GM18870 (cell line): ENCODE data around the gene UNC13C.
A peak's percentile ranks its signal among the peaks of the same experiment; 100 is the strongest.

Experiments
- ATAC-seq: cut with Tn5 transposase; IDR thresholded peaks from one replicate; pipeline ENCODE4 v1.9.1; 2021; ENCODE audit warnings: moderate library complexity; ENCODE audit not compliant: unreplicated experiment

The UNC13C gene

DNA sequence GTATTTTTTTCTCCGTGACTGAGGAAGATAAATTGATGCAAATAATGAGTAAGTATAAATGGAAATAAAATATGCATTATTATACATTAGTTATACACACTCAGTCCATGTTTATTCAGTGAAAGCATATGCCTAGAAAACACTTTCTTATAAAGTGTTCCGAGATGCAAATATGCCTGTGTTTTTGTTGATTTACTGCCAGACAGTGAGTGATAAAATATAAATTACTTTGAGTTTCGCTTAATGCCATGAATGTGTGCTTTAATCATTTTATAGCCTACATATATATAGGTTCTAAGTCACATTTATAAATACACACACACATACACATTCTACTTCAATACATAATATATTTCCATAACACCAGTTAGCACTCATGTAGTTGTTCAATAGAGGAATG is 569.2 kb downstream of the UNC13C start:
- no peak for ATAC-seq

DNA sequence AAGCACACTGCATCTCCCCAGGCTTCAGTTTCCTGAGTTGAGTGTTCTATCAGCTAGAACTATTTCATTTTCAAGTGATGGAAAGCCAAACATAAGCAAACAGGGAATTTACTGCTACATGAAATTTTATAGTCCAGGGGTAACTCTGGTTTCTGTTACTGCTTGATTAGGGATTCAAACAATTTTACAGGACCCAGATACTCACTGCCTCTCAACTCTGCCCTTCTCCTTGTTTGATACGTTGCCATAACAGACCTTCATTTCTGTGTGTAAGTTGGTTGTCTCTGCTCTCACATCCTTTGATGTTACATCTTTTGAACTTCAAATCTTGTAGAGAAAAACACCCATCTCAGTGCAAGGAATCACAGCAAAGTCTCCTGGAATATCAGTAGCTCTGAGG is 572.7 kb downstream of the UNC13C start:
- no peak for ATAC-seq

DNA sequence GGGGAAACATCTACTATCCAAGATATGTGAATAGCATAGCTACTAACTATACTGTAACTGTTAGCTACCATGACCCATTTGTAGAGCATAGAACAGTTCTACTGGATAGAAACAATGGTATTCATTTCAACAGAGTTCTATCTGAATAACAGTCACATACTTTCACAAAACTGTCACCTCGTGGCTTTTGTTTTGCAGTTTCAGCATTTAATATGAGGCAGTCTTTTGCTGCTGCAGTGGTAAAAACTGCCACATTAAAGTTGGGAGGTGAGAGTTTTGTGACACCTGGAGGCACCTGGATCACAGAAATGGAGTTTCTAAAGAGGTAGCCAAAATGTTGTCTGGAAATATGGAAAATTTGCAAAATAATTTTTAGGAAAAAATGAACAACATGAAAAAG is 578.0 kb downstream of the UNC13C start:
- no peak for ATAC-seq

DNA sequence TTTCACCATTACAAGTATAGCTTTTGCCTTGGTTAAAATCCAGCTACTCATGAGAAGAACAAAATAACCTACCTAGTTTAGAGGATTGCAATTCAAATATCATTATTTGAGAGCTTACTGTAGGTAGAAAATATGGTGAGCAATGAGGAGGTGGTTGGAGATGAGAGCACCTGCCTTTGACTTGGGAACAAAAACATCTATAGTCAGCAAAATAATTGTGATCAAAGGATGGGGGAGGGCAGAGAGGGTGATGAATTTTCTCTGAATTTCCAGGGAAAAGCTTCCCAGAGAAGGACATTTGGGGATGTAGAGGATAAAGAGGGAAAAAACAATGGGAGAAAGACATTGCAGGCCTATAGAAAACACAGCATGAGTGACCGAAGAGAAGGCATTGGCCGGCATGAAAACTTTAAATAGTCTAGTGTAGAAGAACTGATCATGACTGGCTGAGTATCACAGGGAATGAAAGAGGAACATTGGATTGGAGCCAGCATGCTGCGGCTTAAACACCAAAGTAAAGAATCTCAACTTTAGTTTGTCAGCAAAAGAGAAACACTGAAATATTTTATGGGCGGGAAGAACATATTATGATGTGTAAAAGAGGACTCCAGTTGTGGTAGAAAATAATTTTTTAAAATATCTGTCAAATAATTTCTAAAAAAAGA is 581.3 kb downstream of the UNC13C start:
- ATAC-seq = no peak

DNA sequence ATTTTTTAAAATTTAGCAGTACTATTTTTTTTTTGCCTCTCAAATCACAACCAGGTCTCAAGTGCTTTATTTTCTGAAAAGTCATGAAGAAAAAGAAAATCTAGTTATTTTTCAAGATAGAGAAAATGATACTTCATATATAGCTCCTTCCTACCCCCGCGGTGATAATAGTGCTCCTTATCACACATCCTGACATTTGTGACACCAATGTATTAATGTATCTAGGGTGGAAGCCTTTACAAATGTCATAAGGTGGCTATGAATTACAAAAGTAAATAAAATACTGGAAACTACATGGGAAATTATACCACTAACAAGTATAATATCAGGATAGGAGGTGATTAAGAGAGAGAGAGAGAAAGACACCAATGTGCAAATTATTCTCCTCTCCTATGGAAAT is 582.2 kb downstream of the UNC13C start:
- no peak for ATAC-seq

DNA sequence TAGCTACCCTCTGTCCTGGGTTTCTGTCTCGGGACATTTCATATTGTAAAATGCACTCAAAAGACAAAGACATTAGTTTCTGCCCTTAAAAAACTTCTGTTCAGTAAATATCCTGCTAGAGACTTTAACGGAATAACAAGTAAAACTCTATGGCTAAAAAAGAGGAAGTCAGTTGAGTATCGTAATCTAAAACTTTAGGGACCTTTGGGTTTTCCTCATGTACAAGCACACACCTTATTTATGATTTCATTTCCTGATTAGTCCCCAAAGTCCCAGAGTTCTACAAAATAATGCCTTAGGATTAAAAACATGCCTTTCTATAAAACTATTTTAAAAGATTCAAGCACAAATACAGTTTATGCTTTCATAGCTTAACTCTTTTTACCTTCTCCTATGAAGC is 585.9 kb downstream of the UNC13C start:
- ATAC-seq = no peak

DNA sequence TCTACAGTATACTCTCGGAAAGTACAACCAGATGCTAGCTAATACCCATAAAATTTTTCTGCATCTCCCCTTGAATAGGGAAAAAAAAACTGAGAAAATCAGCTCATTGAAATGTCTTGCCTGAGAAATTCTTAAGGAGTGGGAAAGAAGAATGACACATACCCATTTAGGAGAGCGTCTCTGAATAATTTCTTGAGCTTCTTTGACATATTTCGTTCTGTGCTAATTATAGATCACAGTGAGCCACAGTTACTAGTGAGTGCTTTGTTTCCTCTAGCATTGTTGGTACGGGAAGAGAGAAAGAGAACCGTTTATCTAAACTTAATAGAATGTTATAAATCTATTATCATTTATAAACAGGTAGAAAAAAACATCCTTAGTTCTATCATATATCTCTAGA is 588.4 kb downstream of the UNC13C start:
- no peak for ATAC-seq

DNA sequence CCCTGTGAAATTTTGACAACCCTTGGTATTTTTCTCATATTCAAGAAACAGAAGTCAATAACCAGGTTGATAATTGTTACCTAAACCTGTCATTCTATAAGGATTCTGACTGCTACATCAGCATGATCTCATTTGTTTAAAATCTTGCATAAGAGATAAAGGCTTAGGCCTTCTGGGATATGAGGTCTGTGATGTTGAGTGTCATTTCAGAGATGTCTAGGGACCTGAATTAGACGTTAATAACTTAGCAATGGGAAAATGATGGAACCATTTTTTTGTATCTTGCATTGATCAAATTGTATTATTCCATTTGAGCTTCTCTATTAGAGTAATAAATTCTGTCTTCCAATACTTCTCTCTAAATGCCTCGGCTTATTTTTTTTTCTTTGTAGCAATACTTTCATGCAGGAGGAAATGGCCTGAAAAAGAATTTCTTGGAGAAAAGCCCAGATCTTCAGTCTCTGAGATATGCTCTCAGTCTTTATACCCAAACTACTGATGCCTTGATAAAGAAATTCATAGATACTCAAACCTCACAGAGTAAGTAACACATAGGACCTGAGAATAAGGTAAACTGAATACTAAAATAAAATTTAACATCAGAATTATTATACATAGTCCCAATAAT is 589.3 kb downstream of the UNC13C start:
- ATAC-seq = no peak

DNA sequence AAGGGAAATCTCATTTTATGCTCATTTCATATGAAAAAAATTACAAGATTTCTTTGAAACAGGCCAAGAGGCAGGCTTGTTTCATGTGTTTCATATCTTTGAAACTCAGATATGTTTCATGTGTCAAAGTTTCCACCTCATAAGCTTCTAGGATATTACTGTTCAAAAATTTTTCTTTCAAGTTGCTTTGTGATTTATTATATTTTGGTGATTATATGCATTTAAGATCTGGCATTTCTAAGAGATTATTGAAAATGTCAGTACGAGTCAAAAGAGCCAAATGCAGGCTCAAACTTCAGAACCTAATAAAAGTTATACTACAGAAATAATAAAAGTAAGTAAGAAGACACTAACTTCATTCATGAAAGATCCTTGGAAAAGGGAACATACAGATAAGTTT is 590.1 kb downstream of the UNC13C start:
- no peak for ATAC-seq

DNA sequence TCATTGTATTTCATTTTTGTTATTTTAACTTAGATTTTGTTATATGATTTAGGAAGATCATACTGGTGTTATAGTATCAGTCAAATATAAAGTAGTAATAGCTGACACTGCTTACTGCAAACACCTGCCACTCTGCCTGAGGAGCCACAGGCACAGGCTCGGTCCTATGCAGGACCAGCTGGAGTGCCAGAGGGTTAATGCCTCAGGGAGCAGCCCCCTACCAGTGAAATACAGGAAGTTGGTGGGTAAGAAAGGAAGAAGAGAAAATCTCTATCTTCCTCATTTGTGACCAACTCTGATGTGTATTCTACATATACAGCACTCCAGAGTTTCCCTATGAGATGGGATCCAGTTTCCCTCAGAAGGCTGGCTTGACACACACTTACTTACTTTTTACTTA is 593.3 kb downstream of the UNC13C start:
- no peak for ATAC-seq

DNA sequence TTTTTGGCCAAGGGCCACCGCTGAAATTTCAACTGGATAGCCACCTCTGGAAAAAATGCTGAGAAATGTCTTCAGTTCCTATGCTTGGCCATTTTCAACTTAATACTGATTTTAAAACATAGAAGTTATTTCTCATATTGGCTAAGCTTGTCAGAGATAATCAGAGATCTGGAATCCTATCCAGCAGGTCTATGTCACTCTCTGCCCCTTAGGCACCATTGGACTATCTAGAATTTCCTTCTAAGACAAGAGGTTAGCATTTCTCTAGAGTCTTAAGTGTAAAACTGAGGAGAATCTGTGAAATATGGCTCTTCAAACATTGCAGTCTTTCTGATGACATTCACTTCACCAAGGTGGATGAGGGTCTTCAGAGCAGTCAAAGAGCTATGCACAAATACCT is 597.3 kb downstream of the UNC13C start:
- ATAC-seq = no peak

DNA sequence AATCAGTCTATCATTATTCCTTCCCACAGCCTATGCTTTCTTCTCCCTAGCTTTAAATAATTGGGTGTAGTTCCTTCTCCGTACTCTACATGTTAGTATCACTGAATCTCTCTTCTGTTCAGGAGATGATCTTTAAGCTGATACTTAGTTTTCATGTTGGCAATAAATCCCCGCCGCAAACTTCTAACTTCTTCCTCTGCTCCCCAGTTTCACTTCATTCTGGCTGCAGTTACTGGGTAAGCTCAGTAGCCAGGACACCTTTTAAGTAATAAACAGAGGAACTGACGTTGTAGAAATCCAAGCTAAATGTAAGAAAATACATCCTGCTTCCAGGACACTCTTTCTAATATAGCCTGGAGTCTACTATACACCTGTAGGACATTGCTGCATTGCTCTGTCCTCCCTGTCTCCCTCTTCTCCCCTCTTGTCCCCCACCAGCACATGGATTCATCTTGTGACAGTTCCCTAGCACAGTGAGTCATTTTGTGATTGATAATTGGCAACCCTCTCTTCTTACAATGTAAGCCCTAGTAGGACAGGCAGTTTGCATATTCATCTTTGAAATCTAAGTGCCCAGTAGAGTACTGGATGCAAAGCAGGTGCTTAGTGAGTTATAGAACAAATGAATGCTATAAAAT is 598.2 kb downstream of the UNC13C start:
- no peak for ATAC-seq

DNA sequence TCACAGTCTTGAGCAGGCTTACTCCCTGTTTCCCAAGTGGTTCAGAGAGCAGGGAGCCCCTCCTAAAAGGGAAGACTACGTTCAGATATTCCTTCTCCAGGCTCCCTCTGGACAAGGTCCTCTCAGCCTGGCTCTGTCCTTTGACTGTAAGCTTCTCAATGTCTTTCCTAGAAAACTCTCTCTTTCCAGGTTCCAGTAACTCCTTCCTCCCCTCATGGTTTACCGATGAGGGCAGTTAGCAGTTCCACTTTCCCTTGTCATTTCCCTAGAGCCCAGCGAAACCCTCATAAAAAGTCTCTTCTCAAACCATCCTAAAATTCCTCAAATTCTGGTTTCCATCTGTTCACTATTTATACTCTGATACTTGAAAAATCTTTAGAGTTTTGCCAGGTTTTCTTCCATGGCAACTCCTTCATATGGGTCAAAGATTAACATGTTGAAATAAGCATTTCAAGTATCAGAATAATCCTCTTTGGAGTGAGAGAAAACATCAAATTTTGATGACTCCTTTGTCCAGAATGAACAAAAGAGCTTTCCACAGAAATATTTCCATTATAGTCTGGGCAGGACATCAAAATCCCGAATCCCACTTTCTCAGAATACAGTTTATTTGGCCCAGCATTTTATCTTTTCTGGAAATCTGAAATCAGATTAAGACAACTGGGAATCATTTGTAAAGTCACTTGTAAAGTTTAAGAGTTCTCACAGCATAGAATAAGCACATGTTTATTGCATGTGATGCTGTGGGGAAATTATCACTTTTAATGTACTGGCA is 599.4 kb downstream of the UNC13C start:
- no peak for ATAC-seq

DNA sequence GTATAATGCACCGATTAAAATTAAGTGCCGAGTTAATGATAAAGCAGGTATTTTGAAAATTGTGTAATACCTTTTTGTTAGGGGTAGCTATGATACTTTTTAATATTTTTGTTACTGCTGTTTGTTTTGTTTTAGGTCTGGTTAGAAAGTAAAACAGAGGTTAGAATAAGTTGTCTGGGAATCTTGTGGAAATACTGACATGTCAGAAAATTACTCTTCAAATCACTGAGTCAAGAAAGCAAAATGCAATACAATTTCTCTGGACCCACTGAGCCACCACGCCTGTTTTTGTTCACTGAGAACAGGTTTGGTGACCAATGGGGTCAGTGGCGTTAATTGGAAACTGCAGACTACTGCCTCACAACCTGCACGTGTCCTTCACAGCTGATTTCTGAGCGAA is 601.6 kb downstream of the UNC13C start:
- no peak for ATAC-seq

DNA sequence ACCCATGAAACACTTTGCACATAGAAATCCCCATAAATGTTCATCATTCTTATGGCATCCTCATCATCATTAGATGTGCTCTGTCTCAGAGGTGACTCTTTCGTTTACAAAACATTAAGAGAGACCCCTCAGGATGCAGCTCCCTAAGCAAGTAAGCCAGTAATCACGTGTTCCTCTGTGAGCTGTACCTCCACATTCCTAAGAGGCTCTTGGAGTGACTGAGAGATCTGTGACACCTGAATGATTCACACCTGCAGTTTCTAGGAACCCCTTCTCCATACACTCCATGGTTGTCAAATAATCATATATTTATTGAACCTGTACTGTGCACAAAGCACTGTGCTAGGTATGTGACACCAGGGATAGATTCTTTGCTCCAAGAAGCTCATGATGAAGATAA is 602.4 kb downstream of the UNC13C start:
- ATAC-seq = no peak

DNA sequence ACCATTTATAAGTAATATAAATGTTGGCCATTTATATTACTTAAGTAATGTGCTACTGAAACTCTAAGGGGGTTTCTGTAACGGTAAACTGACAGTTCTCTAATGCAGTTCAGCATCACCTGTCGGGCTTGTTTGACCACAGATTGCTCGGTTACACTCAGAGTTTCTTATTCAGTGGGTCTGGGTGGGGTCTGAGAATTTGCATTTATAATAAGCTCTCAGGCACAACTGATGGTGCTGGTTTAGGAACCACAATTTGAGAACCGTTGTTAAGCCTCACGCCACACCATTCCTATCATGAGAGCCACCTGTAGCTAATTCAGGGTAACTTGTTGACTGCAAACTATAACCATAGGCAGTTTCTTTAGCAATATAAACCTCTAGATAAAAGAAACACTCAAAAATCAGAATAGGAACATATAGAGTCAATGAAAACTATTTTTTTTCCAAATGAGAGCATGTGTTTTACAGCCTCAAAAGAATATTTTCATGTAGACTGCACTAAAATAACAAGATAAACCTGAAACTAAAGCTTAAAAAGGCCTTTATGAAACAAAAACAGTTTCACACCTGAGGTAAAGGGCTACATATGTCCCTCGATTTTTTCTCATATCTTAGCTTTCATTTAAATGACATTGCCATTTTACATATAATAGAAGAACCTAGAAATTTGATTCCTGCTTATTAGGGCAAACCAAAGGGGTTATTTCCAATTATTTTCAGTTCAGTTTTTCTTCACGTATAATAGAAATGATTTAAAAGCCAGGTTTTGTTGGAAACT is 604.8 kb downstream of the UNC13C start:
- ATAC-seq = peak; percentile 73

DNA sequence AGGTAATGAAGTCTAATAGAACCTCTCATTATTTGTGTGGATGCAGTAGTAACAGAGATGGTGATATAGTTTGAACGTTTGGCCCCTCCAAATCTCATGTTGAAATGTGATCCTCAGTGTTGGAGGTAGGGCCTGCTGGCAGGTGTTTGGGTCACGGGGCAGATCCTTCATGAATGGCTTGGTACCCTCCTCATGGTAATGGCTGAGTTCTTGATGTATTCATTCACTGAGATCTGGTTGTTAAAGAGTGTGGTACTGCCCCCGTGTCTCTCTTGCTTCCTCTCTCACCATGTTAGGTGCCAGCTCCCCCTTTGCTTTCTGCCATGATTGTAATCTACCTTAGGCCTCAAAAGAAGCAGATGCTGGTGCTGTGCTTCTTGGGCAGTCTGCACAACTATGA is 606.8 kb downstream of the UNC13C start:
- no peak for ATAC-seq

DNA sequence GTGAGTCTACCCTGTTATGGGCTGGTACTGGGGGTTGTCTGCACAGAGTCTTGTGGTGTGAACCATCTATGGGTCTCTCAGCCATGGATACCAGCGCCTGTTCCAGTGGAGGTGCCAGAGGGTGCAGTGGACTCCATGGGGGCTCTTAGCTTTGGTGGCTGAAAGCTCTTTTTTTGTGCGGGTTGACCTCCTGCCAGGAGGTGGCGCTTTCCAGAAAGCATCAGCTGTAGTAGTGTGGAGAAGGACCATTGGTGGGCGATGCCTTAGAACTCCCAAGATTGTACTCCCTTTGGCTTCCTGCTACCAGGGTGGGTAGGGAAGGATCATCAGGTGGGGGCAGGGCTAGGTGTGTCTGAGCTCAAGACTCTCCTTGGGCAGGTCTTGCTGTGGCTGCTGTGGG is 615.9 kb downstream of the UNC13C start:
- no peak for ATAC-seq

DNA sequence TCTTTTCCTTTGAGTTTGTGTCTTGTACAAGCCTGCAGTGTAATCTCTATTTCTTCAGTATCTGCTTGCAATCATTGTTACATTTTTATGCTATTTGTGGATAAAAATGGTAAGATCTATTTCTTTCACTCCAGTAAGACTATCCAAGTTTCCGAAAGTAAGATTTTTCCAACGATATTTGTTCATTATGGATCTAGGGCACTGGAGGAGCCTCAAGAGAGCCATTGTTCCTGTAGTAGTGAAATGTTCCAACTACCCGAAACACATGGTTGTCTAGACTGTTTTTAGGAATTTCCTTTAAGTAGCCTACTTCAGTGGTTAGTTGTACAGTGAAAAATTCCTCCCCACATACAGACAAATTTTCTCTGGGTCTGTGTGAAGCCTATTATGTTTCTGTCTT is 621.1 kb downstream of the UNC13C start:
- ATAC-seq = no peak

DNA sequence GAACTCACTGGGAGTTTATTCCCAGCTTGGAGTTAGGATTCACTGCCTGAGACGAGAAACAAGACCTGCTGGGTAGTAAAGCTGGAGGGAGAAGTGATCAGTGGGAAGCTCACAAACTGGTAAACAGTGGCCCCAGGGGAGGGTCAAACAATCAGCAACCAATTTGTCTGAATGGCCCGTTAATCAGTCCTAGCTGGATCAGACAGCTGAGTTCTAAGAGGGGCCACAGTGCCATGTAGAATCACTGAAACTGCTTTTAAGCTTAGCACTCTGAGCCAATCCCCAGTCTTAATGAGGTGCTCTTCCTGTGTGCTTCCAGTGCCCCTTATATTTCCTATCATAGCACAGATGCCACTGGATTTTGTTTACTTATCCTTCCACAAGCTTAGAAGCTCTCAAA is 626.8 kb downstream of the UNC13C start:
- ATAC-seq = no peak

DNA sequence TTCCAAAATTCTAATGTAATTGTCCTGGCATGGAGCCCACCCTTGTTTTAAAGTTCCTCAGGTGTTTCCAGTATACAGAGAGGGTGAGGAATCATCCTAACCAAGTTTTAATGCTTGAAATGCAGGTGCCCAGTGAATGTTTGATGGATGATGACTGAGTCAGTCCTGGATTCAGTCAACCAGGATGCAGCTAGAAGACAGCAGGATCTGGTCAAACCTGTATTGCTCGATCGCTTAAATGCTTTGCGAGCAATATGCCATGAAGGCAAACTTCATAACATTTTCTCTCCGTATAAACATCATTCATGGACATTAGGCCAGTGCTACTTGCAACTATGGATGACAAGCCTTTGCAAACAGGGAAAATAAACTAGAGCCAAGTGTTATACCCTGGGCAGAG is 627.3 kb downstream of the UNC13C start:
- ATAC-seq = no peak
